Panc1 (cell line): Measurements from ENCODE around the gene CPNE9.

ENCODE experiments used
- CTCF ChIP-seq: fragments of 450-650 bp; IDR thresholded peaks from 2 replicates; pipeline ENCODE4 v1.5.1; 2017; ENCODE audit warnings: mild to moderate bottlenecking
- REST ChIP-seq, 2 experiments: IDR thresholded peaks; 2 replicates each; pipeline ENCODE4 v1.6.1; 2011 to 2012; ENCODE audit warnings: low read depth in 2 of 2, control low read depth in 1 of 2, low read length in 1 of 2, mild to moderate bottlenecking in 1 of 2, moderate library complexity in 1 of 2; ENCODE audit not compliant: insufficient read depth in 1 of 2
- SIN3A ChIP-seq: IDR thresholded peaks from 2 replicates; pipeline ENCODE4 v1.6.1; 2012; ENCODE audit warnings: low read depth, mild to moderate bottlenecking, low read length, moderate library complexity, borderline replicate concordance; ENCODE audit not compliant: insufficient read depth
- TCF7L2 ChIP-seq: IDR thresholded peaks from 2 replicates; pipeline ENCODE4 v1.6.1; 2011; ENCODE audit warnings: mild to moderate bottlenecking, low read depth, low read length, inconsistent platforms

GRCh38 chr3:9715136-9715535 lies 11.5 kb downstream of the CPNE9 start:
- no peak for TF ChIP-seq CTCF
- no peak for TF ChIP-seq REST (IDR thresholded peaks at IDR 0.05; ENCODE audit: insufficient read depth in 1 of 2, low read depth in 2 of 2, low read length in 1 of 2)
- no peak for TF ChIP-seq TCF7L2
- TF ChIP-seq SIN3A = no peak
